Prostate gland (tissue), 2 donors: ENCODE measurements around the gene PROX1. TPM values are rescaled to one million over a fixed set of nuclear protein-coding genes. Genes with fewer than 3 reads are reported as not detected.

ENCODE experiments used
- DNase-seq: peaks from one replicate; pipeline ENCODE4 v3.0.0-alpha.2; 2019; ENCODE audit warnings: low spot score
- H3K27ac ChIP-seq, 2 donors: fragments of 200-600 bp; sonication (generic); 2 replicates each; pipeline ENCODE4 v1.5.1; 2017 to 2019
- H3K27me3 ChIP-seq: fragments of 200-600 bp; sonication (generic); replicated peaks from 2 replicates; pipeline ENCODE4 v1.5.1; 2019; ENCODE audit not compliant: insufficient read depth
- H3K36me3 ChIP-seq, 2 donors: fragments of 200-600 bp; sonication (generic); 1 replicate in 1 of 2; 2 replicates in 1 of 2; pipeline versions ENCODE4 v1.5.1 to v1.8.1; 2017 to 2019
- H3K4me1 ChIP-seq: fragments of 200-600 bp; sonication (generic); replicated peaks from 2 replicates; pipeline ENCODE4 v1.5.1; 2019
- H3K4me3 ChIP-seq, 2 donors: fragments of 200-600 bp; sonication (generic); 2 replicates each; pipeline ENCODE4 v1.5.1; 2017 to 2019
- H3K9me3 ChIP-seq: fragments of 200-600 bp; sonication (generic); 2 replicates; pipeline ENCODE4 v1.5.1; 2017
- POLR2A ChIP-seq: fragments of 450-650 bp; IDR thresholded peaks from one replicate; pipeline ENCODE4 v1.6.1; 2016; ENCODE audit warnings: antibody characterized with exemption, mild to moderate bottlenecking
- POLR2AphosphoS5 ChIP-seq: sonication (generic); formaldehyde crosslinking; IDR thresholded peaks from one replicate; pipeline ENCODE4 v1.6.1; 2017; ENCODE audit warnings: antibody characterized with exemption
- WGBS: methylation state at CpG from one replicate; pipeline ENCODE4 v1.1.5; 2018; 5-methylcytosine and 5-hydroxymethylcytosine counted together
- intact Hi-C: fragments of 100-400 bp; cut with DNase I; formaldehyde crosslinking; loops from one replicate; pipeline ENCODE4 v1.14.2; 2022
- total RNA-seq, 2 donors: library from RNA; depleted of rRNA; stranded (reverse); fragments of >200 nt; gene quantifications; one replicate each; pipeline ENCODE4 v1.1.0, GENCODE V29; 2016
- TF ChIP-seq, protein P1 (sequence below), 4 experiments: fragments of 200-600 bp in 2 of 4; fragments of 450-650 bp in 2 of 4; sonication (generic) in 2 of 4; IDR thresholded peaks; 1 replicate in 3 of 4; 2 replicates in 1 of 4; pipeline ENCODE4 v1.5.1; 2016 to 2019; ENCODE audit warnings: antibody characterized with exemption in 4 of 4, mild to moderate bottlenecking in 2 of 4, moderate library complexity in 2 of 4

Gene PROX1
- total RNA-seq, 2 donors from 2014 or later = 1.1 to 6.2 TPM

DNA sequence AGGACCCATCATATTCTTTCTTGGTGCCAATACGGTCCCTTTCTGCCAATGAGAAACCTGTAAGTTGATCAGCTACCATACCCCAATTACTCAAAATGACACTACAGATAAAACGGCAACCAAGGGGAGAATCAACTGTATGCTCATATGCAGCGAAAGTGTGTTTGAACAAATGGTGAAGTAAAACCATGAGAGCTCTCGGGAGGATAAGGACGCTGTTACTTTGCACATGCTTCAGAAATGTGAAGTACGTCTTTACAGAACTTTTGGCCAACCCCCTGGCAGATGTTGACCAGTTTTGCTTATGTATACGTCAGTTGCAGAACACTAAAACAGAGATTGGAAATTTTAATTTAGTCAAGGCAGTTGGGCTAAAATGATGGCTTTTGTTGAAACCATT lies 79.6 kb downstream of the PROX1 start:
- no peaks in the 10 kb centered on the region for H3K36me3 ChIP-seq
- TF ChIP-seq, protein P1, sequence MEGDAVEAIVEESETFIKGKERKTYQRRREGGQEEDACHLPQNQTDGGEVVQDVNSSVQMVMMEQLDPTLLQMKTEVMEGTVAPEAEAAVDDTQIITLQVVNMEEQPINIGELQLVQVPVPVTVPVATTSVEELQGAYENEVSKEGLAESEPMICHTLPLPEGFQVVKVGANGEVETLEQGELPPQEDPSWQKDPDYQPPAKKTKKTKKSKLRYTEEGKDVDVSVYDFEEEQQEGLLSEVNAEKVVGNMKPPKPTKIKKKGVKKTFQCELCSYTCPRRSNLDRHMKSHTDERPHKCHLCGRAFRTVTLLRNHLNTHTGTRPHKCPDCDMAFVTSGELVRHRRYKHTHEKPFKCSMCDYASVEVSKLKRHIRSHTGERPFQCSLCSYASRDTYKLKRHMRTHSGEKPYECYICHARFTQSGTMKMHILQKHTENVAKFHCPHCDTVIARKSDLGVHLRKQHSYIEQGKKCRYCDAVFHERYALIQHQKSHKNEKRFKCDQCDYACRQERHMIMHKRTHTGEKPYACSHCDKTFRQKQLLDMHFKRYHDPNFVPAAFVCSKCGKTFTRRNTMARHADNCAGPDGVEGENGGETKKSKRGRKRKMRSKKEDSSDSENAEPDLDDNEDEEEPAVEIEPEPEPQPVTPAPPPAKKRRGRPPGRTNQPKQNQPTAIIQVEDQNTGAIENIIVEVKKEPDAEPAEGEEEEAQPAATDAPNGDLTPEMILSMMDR (IDR thresholded peaks at IDR 0.05) = no peak
- TF ChIP-seq POLR2A (no peak), POLR2AphosphoS5 (no peak)
- H3K27me3 ChIP-seq = no peaks in the 10 kb centered on the region
- no peaks in the 10 kb centered on the region for H3K9me3 ChIP-seq
- 90% methylated on average over 7 of the region's 7 CpGs for WGBS
- no peak overlapping the region for H3K4me3 ChIP-seq
- DNase-seq = no peak
- no peak overlapping the region for H3K27ac ChIP-seq
- intact Hi-C loops = no loop called here
- no peaks in the 10 kb centered on the region for H3K4me1 ChIP-seq

DNA sequence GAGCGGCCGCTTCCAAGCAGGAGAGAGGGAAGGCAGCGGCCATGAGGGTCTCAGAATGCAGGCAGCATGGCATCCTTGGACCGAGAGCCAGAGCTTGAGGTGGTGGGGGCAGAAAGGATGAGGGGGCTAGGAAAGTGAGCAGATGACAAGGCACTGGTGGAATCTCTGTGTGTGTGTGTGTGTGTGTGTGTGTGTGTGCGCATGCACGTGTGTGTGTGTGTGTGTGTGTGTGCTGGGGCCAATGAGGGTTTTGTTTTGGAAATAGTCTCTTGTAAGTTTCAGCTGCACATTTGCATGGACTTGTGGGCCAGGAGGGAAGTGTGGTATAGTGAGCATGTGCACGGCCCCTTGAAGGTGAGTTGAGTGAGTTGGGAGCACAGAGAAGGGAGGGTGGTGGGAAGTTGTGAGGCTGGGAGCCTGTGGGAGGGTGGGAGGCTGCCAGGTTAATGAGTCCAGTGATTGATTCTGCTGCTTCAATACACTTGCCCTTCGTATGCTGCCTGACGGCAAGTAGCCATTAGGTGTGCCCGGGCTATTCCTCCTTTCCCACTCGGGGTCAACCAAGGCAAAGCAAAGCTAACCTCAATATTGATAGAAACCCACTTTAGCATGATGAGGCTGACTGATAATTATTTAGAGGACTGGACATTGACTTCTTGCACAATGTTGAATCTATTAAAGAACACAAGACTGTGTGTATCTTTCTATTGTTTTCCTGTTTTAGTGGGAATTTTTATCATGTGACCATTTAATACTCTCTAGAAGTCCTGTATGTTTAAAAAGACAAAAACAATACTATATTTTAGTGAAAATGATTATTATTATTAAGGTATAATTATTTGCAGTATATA lies 80.3 kb downstream of the PROX1 start:
- WGBS = 89% methylated on average over 11 of the region's 11 CpGs
- no peak for DNase-seq
- Histone ChIP-seq H3K4me3 (no peak overlapping the region), H3K9me3 (no peaks in the 10 kb centered on the region), H3K27ac (no peak overlapping the region), H3K36me3 (no peaks in the 10 kb centered on the region), H3K4me1 (no peaks in the 10 kb centered on the region), H3K27me3 (no peaks in the 10 kb centered on the region)
- TF ChIP-seq POLR2A = no peak
- TF ChIP-seq, protein P1 (IDR thresholded peaks at IDR 0.05) = no peak
- TF ChIP-seq POLR2AphosphoS5 = no peak
- intact Hi-C loops = no loop called here

DNA sequence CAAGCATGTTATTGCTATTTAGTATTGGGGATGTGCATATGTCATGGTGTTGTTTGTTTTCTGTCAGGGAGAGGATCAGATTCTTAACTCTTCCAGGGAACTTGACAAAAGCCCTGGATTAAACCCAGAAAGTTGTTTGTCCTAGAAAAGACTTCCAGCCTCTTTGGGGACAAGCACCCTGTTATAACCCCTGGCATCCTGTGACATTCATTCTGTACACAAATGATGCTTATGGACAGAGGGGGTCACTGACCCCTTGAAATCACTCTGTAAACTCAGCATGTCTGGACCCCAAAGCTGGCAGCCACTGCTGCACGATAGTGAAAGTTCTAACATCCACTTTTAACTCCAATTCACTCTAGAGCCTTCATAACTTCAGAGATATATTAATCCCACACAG lies 81.2 kb downstream of the PROX1 start:
- intact Hi-C loops = no loop called here
- DNase-seq = no peak
- WGBS = 71% methylated on average over 1 of the region's 1 CpG

DNA sequence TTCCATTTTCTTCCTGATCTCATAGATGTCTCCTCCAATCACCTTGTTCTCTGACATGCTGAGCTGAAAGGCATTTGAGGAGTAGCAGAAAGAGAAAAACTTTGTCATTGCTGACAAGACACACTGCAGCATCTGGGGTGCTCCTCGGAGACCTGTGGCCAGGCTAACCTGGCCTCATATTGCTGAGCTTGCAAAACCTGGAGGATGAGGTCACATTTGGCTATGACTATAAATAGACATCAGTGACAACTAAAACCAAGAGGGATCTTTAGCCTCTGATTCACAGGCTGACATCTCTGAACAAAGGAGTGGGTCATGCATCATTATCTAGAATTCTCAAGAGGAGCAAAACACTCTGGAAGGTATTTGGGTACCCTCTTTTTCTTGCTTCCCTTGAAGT lies 83.7 kb downstream of the PROX1 start:
- H3K27ac ChIP-seq = no peak overlapping the region
- H3K4me3 ChIP-seq = no peak overlapping the region
- no peaks in the 10 kb centered on the region for H3K9me3 ChIP-seq
- no peaks in the 10 kb centered on the region for H3K4me1 ChIP-seq
- H3K36me3 ChIP-seq = no peaks in the 10 kb centered on the region
- TF ChIP-seq POLR2AphosphoS5 = no peak
- TF ChIP-seq, protein P1 (IDR thresholded peaks at IDR 0.05) = no peak
- TF ChIP-seq POLR2A = no peak
- DNase-seq = no peak
- intact Hi-C loops = no loop called here
- WGBS = 87% methylated on average over 1 of the region's 1 CpG
- H3K27me3 ChIP-seq = no peaks in the 10 kb centered on the region

More for the DNA sequence above, 81.2 kb downstream of the PROX1 start:
- no peak for TF ChIP-seq POLR2A
- TF ChIP-seq, protein P1 (IDR thresholded peaks at IDR 0.05) = no peak
- TF ChIP-seq POLR2AphosphoS5 = no peak
- H3K36me3 ChIP-seq = no peaks in the 10 kb centered on the region
- H3K9me3 ChIP-seq = no peaks in the 10 kb centered on the region
- H3K27me3 ChIP-seq = no peaks in the 10 kb centered on the region
- H3K27ac ChIP-seq = no peak overlapping the region
- H3K4me3 ChIP-seq = no peak overlapping the region
- no peaks in the 10 kb centered on the region for H3K4me1 ChIP-seq
